CD4-positive, alpha-beta T cell treated with Interferon gamma for 1 hour (primary cell): Measurements from ENCODE around the gene ABL1.
A peak's percentile ranks its signal among the peaks of the same experiment; 100 is the strongest.

Experiments
- DNase-seq: peaks from one replicate; pipeline ENCODE4 v3.0.0-alpha.2; 2020

Gene ABL1

GRCh38 chr9:130893341-130894101 lies 58.5 kb downstream of the ABL1 start:
- peak; percentile 53 for DNase-seq

DNA sequence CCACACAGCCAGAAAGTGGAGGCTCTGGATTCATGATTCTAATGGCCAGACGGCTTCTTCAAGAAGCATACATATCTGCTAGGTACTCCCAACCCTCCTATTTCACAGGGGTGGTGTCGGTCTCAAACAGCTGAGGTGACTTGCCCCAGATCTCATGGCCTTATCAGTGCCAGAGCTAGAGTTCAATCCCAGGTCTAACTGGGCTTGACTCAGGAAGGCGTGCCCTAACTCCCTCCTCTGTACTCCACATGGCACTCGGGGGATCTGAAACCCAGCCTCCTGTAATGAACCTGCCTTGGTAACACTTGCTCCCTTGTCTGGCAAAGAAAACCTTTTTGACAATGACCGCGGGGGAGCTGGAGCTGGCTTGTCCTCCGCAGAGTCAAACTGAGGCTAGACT lies 59.5 kb downstream of the ABL1 start:
- no peak for DNase-seq

DNA sequence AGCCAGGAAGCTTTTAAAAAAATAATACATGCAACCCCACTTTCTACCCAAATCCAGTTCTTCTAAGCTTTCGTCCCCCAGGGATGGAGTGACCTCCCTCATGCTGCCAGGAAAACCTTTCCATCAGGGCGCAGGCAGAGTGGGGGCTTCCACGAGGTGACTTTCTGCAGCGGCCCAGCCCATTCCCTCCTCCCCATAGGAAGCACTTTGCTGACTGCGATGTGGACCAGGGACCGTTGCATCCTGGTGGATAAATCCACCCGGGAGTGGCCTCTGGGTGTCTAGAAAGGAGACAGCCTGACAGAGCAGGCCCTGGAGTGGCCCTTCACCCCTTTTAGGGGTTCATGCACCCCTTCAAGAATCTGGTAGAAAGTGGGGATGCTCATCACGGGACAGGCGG lies 60.0 kb downstream of the ABL1 start:
- DNase-seq, result no peak

DNA sequence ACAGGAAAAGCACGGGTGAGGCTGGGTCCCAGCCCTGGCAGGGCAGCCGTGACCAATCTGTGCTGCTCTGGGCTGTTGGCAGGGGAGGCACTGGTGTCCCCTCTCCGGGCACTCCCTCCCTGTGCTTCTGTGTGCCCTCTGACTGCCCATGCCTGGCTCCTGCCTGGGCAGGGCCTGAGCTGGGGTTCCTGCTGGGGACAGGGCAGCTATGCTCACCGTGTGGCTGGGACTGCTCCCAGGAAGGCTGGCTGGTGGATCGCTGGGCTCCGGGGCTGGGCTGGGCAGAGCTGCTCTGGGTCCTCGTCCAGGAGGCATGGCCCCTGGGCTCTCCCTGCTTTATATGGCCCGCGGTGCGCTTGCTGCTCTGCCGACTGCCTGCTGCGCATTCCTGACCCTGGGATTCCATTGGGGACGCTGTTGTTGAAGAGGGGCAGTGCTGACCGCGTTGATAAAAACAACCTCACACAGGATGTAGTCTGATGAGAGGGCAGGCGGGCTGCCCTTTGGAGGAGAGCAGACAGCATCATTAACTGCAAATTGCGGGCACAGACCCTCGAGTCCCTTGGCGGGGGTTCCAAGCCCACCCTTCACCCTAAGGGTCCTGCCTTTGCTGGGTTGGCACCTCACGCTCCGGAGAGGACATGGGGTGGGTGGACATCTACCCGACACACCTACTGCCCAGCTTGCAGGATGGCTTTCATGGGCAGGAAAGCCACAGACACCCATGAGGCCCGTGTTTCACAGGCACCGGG lies 60.6 kb downstream of the ABL1 start:
- no peak for DNase-seq

- no peak for DNase-seq
Measured at GRCh38 chr9:130896233-130897014, 61.4 kb downstream of the ABL1 start, which contains the start of gene QRFP. Gene QRFP (minus strand): TSS chr9:130896812. CDS start chr9:130893838, 2,974 bp downstream.

- no peak for DNase-seq
Measured at GRCh38 chr9:130897105-130897751, 62.2 kb downstream of the ABL1 start.

DNA sequence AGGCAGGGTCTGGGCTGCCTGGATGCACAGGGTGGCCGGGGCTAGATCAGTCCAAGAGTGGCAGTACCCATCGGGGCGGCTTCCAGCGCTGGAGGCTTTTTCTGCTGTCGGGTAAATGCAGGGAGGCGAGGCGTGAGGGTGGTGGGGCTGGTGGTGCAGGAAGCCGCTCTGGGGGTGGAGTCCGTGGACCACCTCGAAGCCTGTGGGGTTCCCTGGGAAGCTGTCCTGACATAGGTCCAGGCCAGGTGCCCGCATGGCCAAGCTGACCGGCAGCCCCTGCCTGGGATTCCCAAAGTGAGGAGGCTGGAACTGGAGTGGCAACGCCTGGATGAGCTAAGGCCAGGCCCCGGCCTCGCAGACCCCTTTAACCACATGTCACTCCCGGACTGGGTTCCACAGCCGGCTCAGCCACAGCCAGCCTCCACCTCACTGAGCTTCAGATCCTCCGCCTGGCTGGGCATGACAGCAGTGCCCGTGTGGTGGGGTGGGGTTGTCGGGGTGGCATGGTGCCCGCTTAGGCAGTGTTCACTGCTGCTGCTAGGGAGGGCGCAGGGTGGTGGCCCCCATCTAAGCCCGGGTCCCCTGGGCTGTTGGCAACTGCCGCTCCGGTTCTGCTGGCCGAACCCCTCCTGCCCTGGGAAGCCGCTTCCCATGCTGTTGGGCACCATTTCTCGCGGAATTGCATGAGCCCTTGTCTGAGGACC lies 62.9 kb downstream of the ABL1 start:
- DNase-seq, result no peak

- DNase-seq, result no peak
Measured at GRCh38 chr9:130898552-130898852, 63.4 kb downstream of the ABL1 start.

GRCh38 chr9:130899051-130899748 lies 64.1 kb downstream of the ABL1 start:
- DNase-seq, result no peak

DNA sequence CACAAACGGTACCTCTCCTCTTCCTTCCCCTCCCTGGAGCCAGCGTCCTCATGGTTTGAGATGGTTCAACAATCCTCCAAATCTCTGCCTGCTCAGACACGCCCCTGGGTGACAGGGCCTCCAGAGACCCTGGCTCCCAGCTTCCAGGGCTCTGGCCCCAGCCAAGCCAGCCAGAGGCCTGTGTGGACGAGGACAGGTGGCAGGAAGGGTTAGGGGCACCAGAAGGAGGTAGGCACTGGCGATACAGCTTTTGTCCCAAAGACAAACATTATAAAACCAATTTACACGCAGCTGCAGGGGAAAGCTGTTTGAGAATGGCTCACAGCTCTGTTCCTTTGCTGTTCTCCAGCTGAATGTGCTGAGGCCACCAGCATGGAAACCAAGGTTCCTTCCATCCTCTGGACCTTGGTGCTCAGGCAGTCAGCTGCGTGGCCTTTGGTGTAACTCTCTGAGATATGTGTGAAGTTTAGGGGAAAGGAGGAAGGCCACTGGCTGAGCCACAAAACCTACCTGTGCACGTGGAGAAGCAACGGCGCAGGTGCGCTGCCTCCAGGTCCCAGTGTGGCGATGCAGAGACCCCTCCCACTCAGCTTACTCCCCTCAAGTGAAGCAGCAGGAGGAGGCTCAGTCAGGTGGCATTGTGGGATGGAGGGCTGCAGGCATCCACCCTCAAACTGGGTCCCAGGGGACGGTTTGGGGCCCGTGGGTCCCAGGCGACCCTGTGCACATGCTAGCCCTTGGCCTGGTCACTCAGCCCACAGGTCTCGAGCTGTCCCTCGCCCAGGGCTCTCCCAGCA lies 65.8 kb downstream of the ABL1 start:
- DNase-seq, result no peak

GRCh38 chr9:130901498-130902203 lies 66.6 kb downstream of the ABL1 start:
- no peak for DNase-seq

DNA sequence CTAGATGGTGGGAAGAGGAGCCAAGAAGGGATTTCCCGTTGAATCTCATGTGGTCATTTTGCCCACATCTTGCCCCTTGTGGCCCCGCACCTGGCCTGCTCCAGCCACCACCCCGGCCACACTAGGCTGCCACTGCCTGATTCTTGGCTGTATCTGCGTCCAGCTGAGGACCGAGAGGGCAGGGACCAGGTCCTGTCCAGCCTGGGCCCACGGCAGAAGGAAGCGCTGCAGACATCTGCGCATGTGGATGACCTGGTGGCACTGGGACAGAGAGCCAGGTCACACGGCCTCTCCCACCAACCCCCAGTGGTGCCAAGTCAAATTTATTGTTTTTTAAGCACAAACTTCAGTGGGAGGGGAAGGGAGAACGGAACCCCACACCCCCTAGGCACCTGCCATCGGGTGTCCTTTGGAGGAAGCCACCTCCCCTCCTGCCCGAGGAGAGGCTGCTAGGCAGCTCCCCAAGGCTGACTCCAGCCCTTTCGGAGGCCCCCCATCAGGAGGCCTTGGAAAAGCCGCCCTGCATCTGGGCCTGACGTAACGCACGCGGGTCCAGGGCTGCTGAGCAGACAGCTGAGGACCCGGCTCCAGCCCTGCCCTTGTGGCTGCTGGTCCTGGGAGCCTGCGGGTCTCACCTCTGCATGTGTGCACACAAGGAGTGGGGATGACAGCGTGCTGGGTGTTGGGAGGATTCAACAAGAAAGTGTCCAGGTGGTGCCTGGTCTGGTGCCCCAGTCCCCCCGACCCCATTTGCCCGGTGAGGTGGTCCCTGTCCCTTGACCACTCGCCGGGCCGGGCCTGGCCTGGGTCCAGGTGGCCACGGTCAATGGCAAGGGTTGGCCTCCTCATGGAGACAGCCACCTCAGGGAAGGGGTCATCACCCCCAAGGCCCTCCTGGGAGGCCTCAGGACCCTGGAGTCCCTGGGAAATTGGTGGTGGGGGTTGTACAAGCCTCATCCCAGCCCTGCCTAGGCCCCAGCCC lies 67.4 kb downstream of the ABL1 start:
- DNase-seq, result no peak

- no peak for DNase-seq
Measured at GRCh38 chr9:130903194-130904069, 68.4 kb downstream of the ABL1 start.

GRCh38 chr9:130904070-130905044 lies 69.3 kb downstream of the ABL1 start:
- no peak for DNase-seq

DNA sequence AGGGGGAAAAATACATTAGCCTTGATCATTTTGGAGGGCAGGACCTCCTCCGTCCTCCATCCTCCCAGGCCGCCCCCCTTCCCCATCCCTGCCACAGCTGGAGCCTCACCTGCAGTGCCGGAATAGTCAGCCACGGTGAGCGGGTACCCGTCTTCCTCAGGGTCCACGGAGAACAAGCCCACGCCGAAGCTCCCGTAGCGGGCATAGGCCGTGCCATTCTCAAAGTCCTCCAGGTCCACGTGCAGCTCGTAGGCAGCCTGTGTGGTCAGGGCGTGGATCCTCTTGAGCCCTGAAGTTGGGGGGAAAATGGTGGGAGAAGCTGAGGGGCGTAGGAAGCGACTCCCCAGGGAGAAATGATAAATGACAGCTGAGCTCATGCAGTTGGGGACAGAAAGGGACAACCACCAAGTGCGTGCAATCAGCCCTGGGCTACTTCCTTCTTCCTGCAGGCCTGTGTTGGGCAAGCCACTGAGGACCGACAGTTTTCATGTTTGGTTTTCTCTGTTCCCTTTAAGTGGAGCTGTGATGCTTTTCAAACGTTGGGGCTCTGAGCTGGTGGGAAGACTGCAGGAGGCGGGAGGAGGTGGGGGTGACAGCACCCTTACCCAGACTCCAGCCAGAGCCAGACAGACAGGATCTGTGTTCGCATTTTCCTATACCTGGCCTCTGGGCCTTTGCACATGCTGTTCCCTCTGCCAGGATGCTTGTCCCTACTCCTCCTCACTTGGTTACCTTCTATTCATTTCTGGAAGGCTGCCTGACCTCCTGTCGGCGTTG lies 70.3 kb downstream of the ABL1 start:
- no peak for DNase-seq
